HepG2 (cell line): ENCODE results near the gene USP7. TPM values are rescaled to one million over a fixed set of nuclear protein-coding genes. Genes with fewer than 3 reads are reported as not detected.

Experiments used
- ATAC-seq: fragments of 200-7000 bp; cut with Tn5 transposase; 3 replicates; pipeline ENCODE4 v1.9.1; 2020; ENCODE audit warnings: mild to moderate bottlenecking, moderate library complexity
- BruUV-seq: library from RNA; stranded (reverse); fragments of 400-500 nt; replicated peaks from 2 replicates; lab custom pipeline; 2021; lab: Mats Ljungman, UMichigan
- CTCF ChIA-PET: fragments of 300-600 bp; formaldehyde crosslinking; extraction: SDS; loops from one replicate; lab custom pipeline; 2021; ENCODE audit warnings: low total read pairs, inconsistent platforms, low intra/inter-chr PET ratio; lab: Yijun Ruan, JAX
- POLR2A ChIA-PET: fragments of 350-600 bp; sonication (Branson Sonifier 250); formaldehyde crosslinking; loops from one replicate; lab custom pipeline; 2020; ENCODE audit warnings: antibody characterized with exemption, inconsistent platforms; lab: Yijun Ruan, JAX
- DNase-seq: peaks from one replicate; pipeline ENCODE4 v3.0.0-alpha.2; 2015; ENCODE audit warnings: low spot score
- FAIRE-seq: peaks from 3 replicates; lab custom pipeline; 2011; peaks lifted over from hg19 to GRCh38; lab: Jason Lieb, UNC
- H2AFZ ChIP-seq: one replicate; pipeline ENCODE4 v1.6.1; 2011; ENCODE audit warnings: low read length, inconsistent platforms
- H3K27ac ChIP-seq: fragments of 300-600 bp; 3 replicates; pipeline ENCODE4 v1.8.0; 2011; ENCODE audit warnings: mixed run types, mild to moderate bottlenecking, mixed read lengths, low read length, inconsistent platforms; ENCODE audit not compliant: insufficient read depth; ENCODE audit errors: extremely low read length
- H3K27me3 ChIP-seq, 2 experiments: fragments of 200-600 bp in 1 of 2; 2 replicates in 1 of 2; 3 replicates in 1 of 2; pipeline versions ENCODE4 v1.6.0 to v1.8.0; 2011; ENCODE audit warnings: low read length in 2 of 2, mild to moderate bottlenecking in 2 of 2, moderate library complexity in 2 of 2, inconsistent platforms in 1 of 2; ENCODE audit not compliant: insufficient read depth in 2 of 2, control insufficient read depth in 1 of 2
- H3K36me3 ChIP-seq, 2 experiments: fragments of 200-600 bp in 1 of 2; replicated peaks in 1 of 2; 2 replicates in 1 of 2; 3 replicates in 1 of 2; pipeline versions ENCODE4 v1.5.1 to v1.8.0; 2011; ENCODE audit warnings: low read length in 2 of 2, inconsistent platforms in 1 of 2; ENCODE audit not compliant: insufficient read depth in 2 of 2, control insufficient read depth in 1 of 2
- H3K4me1 ChIP-seq: 2 replicates; pipeline ENCODE4 v1.5.1; 2012; ENCODE audit warnings: low read length, inconsistent platforms; ENCODE audit not compliant: insufficient read depth
- H3K4me2 ChIP-seq: 2 replicates; pipeline ENCODE4 v1.6.0; 2011; ENCODE audit warnings: low read depth, low read length, inconsistent platforms
- H3K4me3 ChIP-seq, 3 experiments: fragments of 200-600 bp in 1 of 3; sonication (generic), shearing (Covaris generic) in 1 of 3; replicated peaks in 1 of 3; 2 replicates each; pipeline ENCODE4 v1.5.1; 2011 to 2016; ENCODE audit warnings: low read length in 3 of 3, inconsistent platforms in 2 of 3, low read depth in 2 of 3, mild to moderate bottlenecking in 2 of 3, control low read depth in 1 of 3, mixed read lengths in 1 of 3; ENCODE audit not compliant: insufficient read depth in 1 of 3
- H3K79me2 ChIP-seq: one replicate; pipeline ENCODE4 v1.6.1; 2011; ENCODE audit warnings: low read length, inconsistent platforms; ENCODE audit not compliant: insufficient read depth
- H3K9ac ChIP-seq: 2 replicates; pipeline ENCODE4 v1.6.0; 2011; ENCODE audit warnings: mild to moderate bottlenecking, low read depth, low read length, inconsistent platforms; ENCODE audit not compliant: insufficient read depth
- H3K9me3 ChIP-seq: 2 replicates; pipeline ENCODE4 v1.5.1; 2012; ENCODE audit warnings: mild to moderate bottlenecking, low read length
- H4K20me1 ChIP-seq: 2 replicates; pipeline ENCODE4 v1.6.0; 2011; ENCODE audit warnings: inconsistent platforms, mild to moderate bottlenecking, low read length, moderate library complexity; ENCODE audit not compliant: insufficient read depth
- HHEX ChIP-seq: IDR thresholded peaks from 2 replicates; pipeline ENCODE4 v1.6.1; 2016; ENCODE audit warnings: control low read depth
- ISX ChIP-seq: sonication (generic); formaldehyde crosslinking; conservative IDR thresholded peaks from 2 replicates; pipeline ENCODE4 v1.5.0; 2020; ENCODE audit warnings: missing genetic modification reagents
- KLF13 ChIP-seq: sonication (generic); formaldehyde crosslinking; IDR thresholded peaks from 2 replicates; pipeline ENCODE4 v1.4.0; 2020; ENCODE audit warnings: mild to moderate bottlenecking, missing genetic modification reagents
- NFE2 ChIP-seq: sonication (generic); formaldehyde crosslinking; IDR thresholded peaks from 2 replicates; pipeline ENCODE4 v1.4.0; 2020; ENCODE audit warnings: missing genetic modification reagents
- RFX1 ChIP-seq: fragments of 450-650 bp; IDR thresholded peaks from 2 replicates; pipeline ENCODE4 v1.6.1; 2017
- ZC3H13 ChIP-seq: sonication (generic); formaldehyde crosslinking; IDR thresholded peaks from 2 replicates; pipeline ENCODE4 v1.8.1; 2023; ENCODE audit warnings: mild to moderate bottlenecking, missing genetic modification reagents, moderate library complexity
- ZNF124 ChIP-seq: sonication (generic); formaldehyde crosslinking; IDR thresholded peaks from 2 replicates; pipeline ENCODE4 v1.4.0; 2020; ENCODE audit warnings: missing genetic modification reagents
- ZNF326 ChIP-seq: sonication (generic); formaldehyde crosslinking; IDR thresholded peaks from 2 replicates; pipeline ENCODE4 v1.4.0; 2020; ENCODE audit warnings: missing genetic modification reagents, borderline replicate concordance
- WGBS: methylation state at CpG from one replicate; pipeline ENCODE4 v1.1.6; 2017; ENCODE audit warnings: low lambda C conversion rate; 5-methylcytosine and 5-hydroxymethylcytosine counted together
- in situ Hi-C: cut with HindIII; loops from 2 replicates; pipeline ENCODE4 v1.10.0; 2017; ENCODE audit warnings: low pct_unique_long_range_greater_than_20kb; ENCODE audit not compliant: extremely low pct_ligation_motif_present
- intact Hi-C: fragments of 100-400 bp; cut with micrococcal nuclease; formaldehyde crosslinking; loops from one replicate; pipeline ENCODE4 v1.10.0; 2022; ENCODE audit not compliant: unreplicated experiment
- polyA plus RNA-seq, 8 experiments: library from polyadenylated mRNA; depleted of rRNA in 3 of 8; stranded (reverse) in 7 of 8; unstranded in 1 of 8; fragments of >200 nt; fragmentation: Illumina TruSeq in 4 of 8; extraction: Trizol in 4 of 8; gene quantifications; 2 replicates each; pipeline versions ENCODE4 v1.2.1 to v1.2.3, GENCODE V29; 2011 to 2016; ENCODE audit warnings: low read depth in 4 of 8, missing spikeins in 1 of 8, mixed read lengths in 1 of 8; ENCODE audit not compliant: insufficient read depth in 1 of 8
- total RNA-seq, 5 experiments: library from RNA; depleted of rRNA; stranded (reverse); fragments of >200 nt; fragmentation: Illumina TruSeq; extraction: Trizol; gene quantifications; 2 replicates each; pipeline ENCODE4 v1.2.3, GENCODE V29; 2016; ENCODE audit warnings: low read depth in 1 of 5
- TF ChIP-seq, protein P1 (sequence below): sonication (generic); formaldehyde crosslinking; conservative IDR thresholded peaks from 2 replicates; pipeline ENCODE4 v1.5.0; 2020; ENCODE audit warnings: missing genetic modification reagents
- TF ChIP-seq, protein P2 (sequence below): sonication (generic); formaldehyde crosslinking; IDR thresholded peaks from 2 replicates; pipeline ENCODE4 v1.8.1; 2022; ENCODE audit warnings: low read depth, mild to moderate bottlenecking, missing genetic modification reagents
- TF ChIP-seq, protein P3 (sequence below): sonication (generic); formaldehyde crosslinking; conservative IDR thresholded peaks from 2 replicates; pipeline ENCODE4 v1.8.0; 2022; ENCODE audit warnings: low read depth, missing genetic modification reagents
- TF ChIP-seq, protein P4 (sequence below): sonication (generic); formaldehyde crosslinking; IDR thresholded peaks from 2 replicates; pipeline ENCODE4 v1.4.0; 2020; ENCODE audit warnings: missing genetic modification reagents, borderline replicate concordance

The USP7 gene
- total and polyA plus RNA-seq, 2 of the 13 experiments (the other 11 are each of a cell fraction or from before 2014, with no cell fraction given), result 52.5 to 173 TPM

- TF ChIP-seq, protein P1, sequence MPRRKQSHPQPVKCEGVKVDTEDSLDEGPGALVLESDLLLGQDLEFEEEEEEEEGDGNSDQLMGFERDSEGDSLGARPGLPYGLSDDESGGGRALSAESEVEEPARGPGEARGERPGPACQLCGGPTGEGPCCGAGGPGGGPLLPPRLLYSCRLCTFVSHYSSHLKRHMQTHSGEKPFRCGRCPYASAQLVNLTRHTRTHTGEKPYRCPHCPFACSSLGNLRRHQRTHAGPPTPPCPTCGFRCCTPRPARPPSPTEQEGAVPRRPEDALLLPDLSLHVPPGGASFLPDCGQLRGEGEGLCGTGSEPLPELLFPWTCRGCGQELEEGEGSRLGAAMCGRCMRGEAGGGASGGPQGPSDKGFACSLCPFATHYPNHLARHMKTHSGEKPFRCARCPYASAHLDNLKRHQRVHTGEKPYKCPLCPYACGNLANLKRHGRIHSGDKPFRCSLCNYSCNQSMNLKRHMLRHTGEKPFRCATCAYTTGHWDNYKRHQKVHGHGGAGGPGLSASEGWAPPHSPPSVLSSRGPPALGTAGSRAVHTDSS (CRISPR knock-in tag), result no peak
- TF ChIP-seq RFX1 (no peak), ZNF124 (CRISPR knock-in tag) (no peak)
- TF ChIP-seq, protein P2, sequence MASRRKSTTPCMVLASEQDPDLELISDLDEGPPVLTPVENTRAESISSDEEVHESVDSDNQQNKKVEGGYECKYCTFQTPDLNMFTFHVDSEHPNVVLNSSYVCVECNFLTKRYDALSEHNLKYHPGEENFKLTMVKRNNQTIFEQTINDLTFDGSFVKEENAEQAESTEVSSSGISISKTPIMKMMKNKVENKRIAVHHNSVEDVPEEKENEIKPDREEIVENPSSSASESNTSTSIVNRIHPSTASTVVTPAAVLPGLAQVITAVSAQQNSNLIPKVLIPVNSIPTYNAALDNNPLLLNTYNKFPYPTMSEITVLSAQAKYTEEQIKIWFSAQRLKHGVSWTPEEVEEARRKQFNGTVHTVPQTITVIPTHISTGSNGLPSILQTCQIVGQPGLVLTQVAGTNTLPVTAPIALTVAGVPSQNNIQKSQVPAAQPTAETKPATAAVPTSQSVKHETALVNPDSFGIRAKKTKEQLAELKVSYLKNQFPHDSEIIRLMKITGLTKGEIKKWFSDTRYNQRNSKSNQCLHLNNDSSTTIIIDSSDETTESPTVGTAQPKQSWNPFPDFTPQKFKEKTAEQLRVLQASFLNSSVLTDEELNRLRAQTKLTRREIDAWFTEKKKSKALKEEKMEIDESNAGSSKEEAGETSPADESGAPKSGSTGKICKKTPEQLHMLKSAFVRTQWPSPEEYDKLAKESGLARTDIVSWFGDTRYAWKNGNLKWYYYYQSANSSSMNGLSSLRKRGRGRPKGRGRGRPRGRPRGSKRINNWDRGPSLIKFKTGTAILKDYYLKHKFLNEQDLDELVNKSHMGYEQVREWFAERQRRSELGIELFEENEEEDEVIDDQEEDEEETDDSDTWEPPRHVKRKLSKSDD (CRISPR knock-in tag), result no peak
Observed at GRCh38 chr16:8912793-8913192, 50.9 kb downstream of the USP7 start (continued).

GRCh38 chr16:8910811-8911210 lies 52.9 kb downstream of the USP7 start:
- H3K36me3 ChIP-seq, result peaks cover 68 to 98% of the 10 kb centered on the region in 2 experiments
- H3K4me1 ChIP-seq, result no peaks in the 10 kb centered on the region
- no peak overlapping the region for H3K27ac ChIP-seq
- no peak overlapping the region for H3K4me3 ChIP-seq
- ChIA-PET CTCF (no interaction called here), POLR2A (interaction anchor here (1.2 kb wide), 1 partner anchor 97 kb away, joined by 4 read pairs; no protein-coding TSS in a partner anchor)
- intact Hi-C loops (no loop called here), in situ Hi-C loops (no loop called here)
- no peak overlapping the region for H3K9ac ChIP-seq
- WGBS, result 97% methylated on average over 1 of the region's 1 CpG
- TF ChIP-seq ISX (CRISPR knock-in tag), result no peak
- TF ChIP-seq HHEX (CRISPR knock-in tag), result no peak
- no peak for TF ChIP-seq NFE2 (CRISPR knock-in tag)
- no peak for TF ChIP-seq ZNF326 (CRISPR knock-in tag)
- TF ChIP-seq, protein P3, sequence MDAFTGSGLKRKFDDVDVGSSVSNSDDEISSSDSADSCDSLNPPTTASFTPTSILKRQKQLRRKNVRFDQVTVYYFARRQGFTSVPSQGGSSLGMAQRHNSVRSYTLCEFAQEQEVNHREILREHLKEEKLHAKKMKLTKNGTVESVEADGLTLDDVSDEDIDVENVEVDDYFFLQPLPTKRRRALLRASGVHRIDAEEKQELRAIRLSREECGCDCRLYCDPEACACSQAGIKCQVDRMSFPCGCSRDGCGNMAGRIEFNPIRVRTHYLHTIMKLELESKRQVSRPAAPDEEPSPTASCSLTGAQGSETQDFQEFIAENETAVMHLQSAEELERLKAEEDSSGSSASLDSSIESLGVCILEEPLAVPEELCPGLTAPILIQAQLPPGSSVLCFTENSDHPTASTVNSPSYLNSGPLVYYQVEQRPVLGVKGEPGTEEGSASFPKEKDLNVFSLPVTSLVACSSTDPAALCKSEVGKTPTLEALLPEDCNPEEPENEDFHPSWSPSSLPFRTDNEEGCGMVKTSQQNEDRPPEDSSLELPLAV (CRISPR knock-in tag), result no peak
- no peak for TF ChIP-seq ZC3H13 (CRISPR knock-in tag)
- TF ChIP-seq, protein P4, sequence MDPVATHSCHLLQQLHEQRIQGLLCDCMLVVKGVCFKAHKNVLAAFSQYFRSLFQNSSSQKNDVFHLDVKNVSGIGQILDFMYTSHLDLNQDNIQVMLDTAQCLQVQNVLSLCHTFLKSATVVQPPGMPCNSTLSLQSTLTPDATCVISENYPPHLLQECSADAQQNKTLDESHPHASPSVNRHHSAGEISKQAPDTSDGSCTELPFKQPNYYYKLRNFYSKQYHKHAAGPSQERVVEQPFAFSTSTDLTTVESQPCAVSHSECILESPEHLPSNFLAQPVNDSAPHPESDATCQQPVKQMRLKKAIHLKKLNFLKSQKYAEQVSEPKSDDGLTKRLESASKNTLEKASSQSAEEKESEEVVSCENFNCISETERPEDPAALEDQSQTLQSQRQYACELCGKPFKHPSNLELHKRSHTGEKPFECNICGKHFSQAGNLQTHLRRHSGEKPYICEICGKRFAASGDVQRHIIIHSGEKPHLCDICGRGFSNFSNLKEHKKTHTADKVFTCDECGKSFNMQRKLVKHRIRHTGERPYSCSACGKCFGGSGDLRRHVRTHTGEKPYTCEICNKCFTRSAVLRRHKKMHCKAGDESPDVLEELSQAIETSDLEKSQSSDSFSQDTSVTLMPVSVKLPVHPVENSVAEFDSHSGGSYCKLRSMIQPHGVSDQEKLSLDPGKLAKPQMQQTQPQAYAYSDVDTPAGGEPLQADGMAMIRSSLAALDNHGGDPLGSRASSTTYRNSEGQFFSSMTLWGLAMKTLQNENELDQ (CRISPR knock-in tag), result no peak
- TF ChIP-seq KLF13, result no peak
- no peak overlapping the region for H3K4me2 ChIP-seq
- 0 out of 2 replicates have a peak, but pooled peaks cover 6% of the 10 kb centered on the region for H4K20me1 ChIP-seq
- H2AFZ ChIP-seq, result no peak overlapping the region
- ATAC-seq (no peak), FAIRE-seq (no peak), DNase-seq (no peak)
- H3K27me3 ChIP-seq, result no peaks in the 10 kb centered on the region
- peaks cover 16% of the 10 kb centered on the region for H3K79me2 ChIP-seq
- BruUV-seq, result no TSS peak
- no peaks in the 10 kb centered on the region for H3K9me3 ChIP-seq
